Effector memory CD4-positive, alpha-beta T cell (primary cell): ENCODE data around the gene MAT1A.
"Not testable (repeated sequence)": the region's sequence is repeated elsewhere in the genome, so short reads cannot be mapped to it uniquely, and the experiment has no call there.

Source experiments
- DNase-seq, 3 donors: peaks; one replicate each; pipeline ENCODE4 v3.0.0-alpha.2; 2020
- H3K27ac ChIP-seq: 2 replicates; pipeline ENCODE4 v1.7.0; 2013; ENCODE audit warnings: mild to moderate bottlenecking, low read length, moderate library complexity; ENCODE audit not compliant: insufficient read depth, poor library complexity, severe bottlenecking
- H3K27me3 ChIP-seq: replicated peaks from 2 replicates; pipeline ENCODE4 v1.7.0; 2013; ENCODE audit warnings: mild to moderate bottlenecking, low read length; ENCODE audit not compliant: insufficient read depth, control insufficient read depth, poor library complexity, severe bottlenecking
- H3K36me3 ChIP-seq: 2 replicates; pipeline ENCODE4 v1.7.0; 2013; ENCODE audit warnings: mild to moderate bottlenecking, low read length, moderate library complexity; ENCODE audit not compliant: control insufficient read depth, insufficient read depth
- H3K4me1 ChIP-seq: 2 replicates; pipeline ENCODE4 v1.7.0; 2013; ENCODE audit warnings: low read length, mild to moderate bottlenecking; ENCODE audit not compliant: control insufficient read depth, insufficient read depth, poor library complexity, severe bottlenecking
- H3K4me3 ChIP-seq: 2 replicates; pipeline ENCODE4 v1.7.0; 2013; ENCODE audit warnings: low read length, low read depth, mild to moderate bottlenecking; ENCODE audit not compliant: insufficient read depth, poor library complexity, severe bottlenecking
- H3K9me3 ChIP-seq: 2 replicates; pipeline ENCODE4 v1.7.0; 2013; ENCODE audit warnings: mild to moderate bottlenecking, low read length, moderate library complexity; ENCODE audit not compliant: control insufficient read depth

The MAT1A gene

DNA sequence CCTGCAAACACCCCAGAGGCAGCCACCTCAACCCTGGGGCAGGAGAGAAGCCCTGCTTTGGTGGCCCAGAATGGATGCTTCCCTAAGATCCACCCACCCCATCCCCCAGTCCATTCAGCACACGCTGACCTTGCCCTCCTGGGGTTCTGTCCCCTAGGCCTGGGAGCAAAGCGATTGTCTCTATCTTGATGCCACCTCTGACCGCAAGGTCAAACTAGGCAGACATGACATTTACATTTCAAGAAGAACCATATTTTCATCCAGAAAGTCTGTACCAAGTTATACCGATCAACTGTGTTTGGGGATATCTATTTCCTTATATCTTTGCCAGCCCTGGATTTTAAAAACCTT lies 23.0 kb downstream of the MAT1A start:
- no peak for DNase-seq
- Histone ChIP-seq H3K4me3 (no peak overlapping the region), H3K4me1 (no peaks in the 10 kb centered on the region), H3K9me3 (no peaks in the 10 kb centered on the region), H3K27me3 (no peaks in the 10 kb centered on the region), H3K36me3 (no peaks in the 10 kb centered on the region), H3K27ac (no peak overlapping the region)

- no peak overlapping the region for H3K4me3 ChIP-seq
- no peaks in the 10 kb centered on the region for H3K27me3 ChIP-seq
- H3K36me3 ChIP-seq, result no peaks in the 10 kb centered on the region
- DNase-seq, result no peak
- H3K4me1 ChIP-seq, result no peaks in the 10 kb centered on the region
- no peaks in the 10 kb centered on the region for H3K9me3 ChIP-seq
- H3K27ac ChIP-seq, result no peak overlapping the region
These were observed 23.5 kb downstream of the MAT1A start for GRCh38 chr10:80265740-80266512.

DNA sequence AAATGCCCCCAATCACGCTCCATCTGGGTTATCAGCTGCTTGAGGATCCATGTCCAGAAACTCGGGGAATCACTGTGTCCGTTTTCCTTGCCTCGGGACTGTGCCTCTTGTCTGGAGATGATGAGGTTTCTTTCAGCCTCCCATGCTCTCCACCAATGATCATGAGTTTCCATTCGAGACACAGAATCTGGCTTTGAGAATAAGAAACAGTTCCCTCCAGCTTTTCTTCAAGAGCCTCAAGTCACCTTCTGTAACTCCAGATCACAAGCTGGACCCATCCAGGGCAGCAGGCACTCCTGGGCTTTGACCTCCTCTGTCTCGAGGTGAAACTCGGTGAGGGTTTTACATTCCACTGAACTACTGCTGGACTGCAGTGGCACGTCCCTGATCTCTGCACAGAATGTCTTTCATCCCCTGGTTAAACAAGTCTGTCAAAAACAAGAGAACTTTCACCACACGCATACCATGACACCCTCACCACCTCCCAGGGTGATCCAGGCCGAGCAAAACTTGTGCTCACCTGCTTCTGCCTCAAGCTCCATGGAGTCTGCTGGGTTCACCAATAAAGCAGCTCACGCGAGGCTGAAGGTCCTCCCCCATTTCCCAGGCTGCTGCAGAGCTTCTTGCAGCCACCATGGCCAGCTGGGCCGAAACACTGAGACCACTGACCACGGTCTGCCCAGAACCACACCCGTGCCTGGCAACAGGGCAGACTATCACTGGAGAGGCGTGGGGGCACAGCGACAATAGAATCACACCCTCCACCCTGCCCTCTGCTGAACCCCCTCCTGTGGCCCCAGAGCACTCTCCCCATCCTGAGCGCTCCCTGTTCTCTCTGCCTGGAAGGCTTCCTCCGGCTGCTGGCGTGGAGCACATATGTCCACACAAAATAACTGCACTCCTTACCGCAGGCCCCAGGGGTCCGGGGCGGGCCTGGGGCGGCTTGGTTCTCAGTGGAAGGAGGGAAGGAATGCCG lies 25.1 kb downstream of the MAT1A start:
- H3K4me1 ChIP-seq, result no peaks in the 10 kb centered on the region
- no peaks in the 10 kb centered on the region for H3K9me3 ChIP-seq
- H3K4me3 ChIP-seq, result no peak overlapping the region
- no peaks in the 10 kb centered on the region for H3K27me3 ChIP-seq
- H3K27ac ChIP-seq, result no peak overlapping the region
- no peak for DNase-seq
- H3K36me3 ChIP-seq, result no peaks in the 10 kb centered on the region

DNA sequence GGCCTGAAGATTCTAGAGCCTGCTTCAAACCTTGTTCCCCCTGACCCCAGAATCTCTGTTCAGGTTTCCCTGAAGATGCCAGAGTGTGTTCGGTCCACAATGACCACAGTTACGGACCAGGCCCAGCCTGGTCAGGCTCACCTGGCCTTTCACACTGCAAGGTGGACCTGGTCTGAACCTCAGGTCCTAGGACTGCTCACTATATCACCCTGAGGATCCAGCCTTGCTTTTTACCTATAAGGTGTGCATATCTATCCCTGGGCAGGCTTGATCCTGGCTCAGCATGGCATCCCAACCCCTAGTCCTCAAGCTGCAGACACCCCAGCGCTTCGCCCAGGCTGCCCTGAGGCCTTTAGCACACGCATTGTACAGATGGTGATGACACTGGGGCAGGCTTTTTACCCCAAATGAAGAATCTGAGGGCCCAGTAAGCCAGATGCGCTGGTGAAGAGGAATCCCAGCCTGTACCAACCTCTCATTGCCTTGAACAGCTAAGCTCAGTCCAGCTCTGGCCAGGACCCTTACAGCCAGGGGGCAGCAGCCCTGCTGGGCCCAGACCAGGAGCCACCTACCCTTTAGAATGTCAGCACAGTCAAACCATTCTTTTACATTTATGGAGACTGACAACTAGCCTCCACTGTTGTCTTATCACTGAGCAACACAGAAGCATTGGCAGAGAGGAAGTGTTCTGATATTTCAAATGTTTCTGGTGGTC lies 28.0 kb downstream of the MAT1A start:
- Histone ChIP-seq H3K9me3 (no peaks in the 10 kb centered on the region), H3K27ac (no peak overlapping the region)

GRCh38 chr10:80260295-80261243 lies 28.9 kb downstream of the MAT1A start:
- H3K9me3 ChIP-seq, result no peaks in the 10 kb centered on the region
- H3K27me3 ChIP-seq, result no peaks in the 10 kb centered on the region
- no peak overlapping the region for H3K4me3 ChIP-seq
- DNase-seq, result no peak
- H3K36me3 ChIP-seq, result no peaks in the 10 kb centered on the region
- H3K27ac ChIP-seq, result no peak overlapping the region
- no peaks in the 10 kb centered on the region for H3K4me1 ChIP-seq

More for the DNA sequence above, 28.0 kb downstream of the MAT1A start:
- no peaks in the 10 kb centered on the region for H3K27me3 ChIP-seq
- H3K4me3 ChIP-seq, result no peak overlapping the region
- no peak for DNase-seq
- H3K36me3 ChIP-seq, result no peaks in the 10 kb centered on the region
- no peaks in the 10 kb centered on the region for H3K4me1 ChIP-seq

- H3K27ac ChIP-seq, result no peak overlapping the region
These were observed 30.0 kb downstream of the MAT1A start for GRCh38 chr10:80259405-80259871.

GRCh38 chr10:80256798-80257197 lies 32.7 kb downstream of the MAT1A start:
- not testable (repeated sequence) for H3K27me3 ChIP-seq, H3K9me3 ChIP-seq, H3K4me3 ChIP-seq, H3K4me1 ChIP-seq, H3K27ac ChIP-seq, DNase-seq, H3K36me3 ChIP-seq

More at GRCh38 chr10:80259405-80259871, 30.0 kb downstream of the MAT1A start:
- H3K9me3 ChIP-seq, result no peaks in the 10 kb centered on the region
- H3K27me3 ChIP-seq, result no peaks in the 10 kb centered on the region
- H3K4me1 ChIP-seq, result no peaks in the 10 kb centered on the region
- no peak overlapping the region for H3K4me3 ChIP-seq
- no peak for DNase-seq
- H3K36me3 ChIP-seq, result no peaks in the 10 kb centered on the region

DNA sequence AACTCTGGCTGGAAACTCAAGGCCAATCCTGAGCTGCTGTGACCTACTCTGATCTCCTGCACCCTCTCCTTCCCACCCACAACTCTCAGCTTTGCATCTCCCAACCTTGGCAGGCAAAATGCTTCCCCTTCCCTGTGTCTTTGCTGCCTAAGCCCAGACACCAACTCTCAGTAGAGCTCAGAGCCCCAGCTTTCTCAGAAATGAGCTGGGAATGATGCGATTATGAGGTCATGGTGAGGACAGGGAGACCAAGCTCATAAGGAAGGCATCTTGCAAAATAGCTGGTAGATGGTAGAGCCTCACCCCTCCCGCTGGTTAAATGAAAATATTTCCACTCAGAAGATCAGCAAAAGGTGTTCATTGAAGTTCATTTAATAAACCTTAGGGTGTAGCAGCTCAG lies 34.7 kb downstream of the MAT1A start:
- not testable (repeated sequence) for H3K4me1 ChIP-seq, H3K36me3 ChIP-seq, H3K9me3 ChIP-seq, H3K4me3 ChIP-seq, DNase-seq, H3K27me3 ChIP-seq, H3K27ac ChIP-seq

DNA sequence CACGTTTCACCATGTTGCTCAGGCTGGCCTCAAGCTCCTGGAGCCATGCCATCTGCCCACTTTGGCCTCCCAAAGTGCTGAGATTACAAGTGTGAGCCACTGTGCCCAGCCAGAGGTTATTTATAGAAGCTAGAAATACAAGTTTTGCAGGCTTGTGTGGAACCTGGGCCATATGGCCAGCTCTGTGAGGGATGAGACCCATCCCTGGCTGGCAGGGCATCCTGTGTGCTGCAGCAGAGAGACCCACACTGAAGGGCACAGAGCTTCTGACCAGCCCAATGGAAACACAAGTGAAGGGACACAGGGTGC lies 35.5 kb downstream of the MAT1A start:
- not testable (repeated sequence) for DNase-seq, H3K4me3 ChIP-seq, H3K4me1 ChIP-seq, H3K27ac ChIP-seq, H3K36me3 ChIP-seq, H3K27me3 ChIP-seq, H3K9me3 ChIP-seq
